Measurements from ENCODE around the gene PDXK.

GRCh38 chr21:43748622-43749021 is 29.7 kb downstream of the PDXK start:
- TF ChIP-seq, protein P1, sequence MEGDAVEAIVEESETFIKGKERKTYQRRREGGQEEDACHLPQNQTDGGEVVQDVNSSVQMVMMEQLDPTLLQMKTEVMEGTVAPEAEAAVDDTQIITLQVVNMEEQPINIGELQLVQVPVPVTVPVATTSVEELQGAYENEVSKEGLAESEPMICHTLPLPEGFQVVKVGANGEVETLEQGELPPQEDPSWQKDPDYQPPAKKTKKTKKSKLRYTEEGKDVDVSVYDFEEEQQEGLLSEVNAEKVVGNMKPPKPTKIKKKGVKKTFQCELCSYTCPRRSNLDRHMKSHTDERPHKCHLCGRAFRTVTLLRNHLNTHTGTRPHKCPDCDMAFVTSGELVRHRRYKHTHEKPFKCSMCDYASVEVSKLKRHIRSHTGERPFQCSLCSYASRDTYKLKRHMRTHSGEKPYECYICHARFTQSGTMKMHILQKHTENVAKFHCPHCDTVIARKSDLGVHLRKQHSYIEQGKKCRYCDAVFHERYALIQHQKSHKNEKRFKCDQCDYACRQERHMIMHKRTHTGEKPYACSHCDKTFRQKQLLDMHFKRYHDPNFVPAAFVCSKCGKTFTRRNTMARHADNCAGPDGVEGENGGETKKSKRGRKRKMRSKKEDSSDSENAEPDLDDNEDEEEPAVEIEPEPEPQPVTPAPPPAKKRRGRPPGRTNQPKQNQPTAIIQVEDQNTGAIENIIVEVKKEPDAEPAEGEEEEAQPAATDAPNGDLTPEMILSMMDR (optimal IDR thresholded peaks at IDR 0.05 in 1 of 3, IDR thresholded peaks at IDR 0.05 in 1 of 3, conservative IDR thresholded peaks at IDR 0.05 in 1 of 3; ENCODE audit: extremely low read depth in 1 of 3, insufficient read depth in 2 of 3, low read length in 3 of 3) = no peak
- TF ChIP-seq EZH2 (IDR thresholded peaks at IDR 0.05; ENCODE audit: low read length) = no peak
